ENCODE measurements around the gene CYP19A1.

CYP19A1 gene

DNA sequence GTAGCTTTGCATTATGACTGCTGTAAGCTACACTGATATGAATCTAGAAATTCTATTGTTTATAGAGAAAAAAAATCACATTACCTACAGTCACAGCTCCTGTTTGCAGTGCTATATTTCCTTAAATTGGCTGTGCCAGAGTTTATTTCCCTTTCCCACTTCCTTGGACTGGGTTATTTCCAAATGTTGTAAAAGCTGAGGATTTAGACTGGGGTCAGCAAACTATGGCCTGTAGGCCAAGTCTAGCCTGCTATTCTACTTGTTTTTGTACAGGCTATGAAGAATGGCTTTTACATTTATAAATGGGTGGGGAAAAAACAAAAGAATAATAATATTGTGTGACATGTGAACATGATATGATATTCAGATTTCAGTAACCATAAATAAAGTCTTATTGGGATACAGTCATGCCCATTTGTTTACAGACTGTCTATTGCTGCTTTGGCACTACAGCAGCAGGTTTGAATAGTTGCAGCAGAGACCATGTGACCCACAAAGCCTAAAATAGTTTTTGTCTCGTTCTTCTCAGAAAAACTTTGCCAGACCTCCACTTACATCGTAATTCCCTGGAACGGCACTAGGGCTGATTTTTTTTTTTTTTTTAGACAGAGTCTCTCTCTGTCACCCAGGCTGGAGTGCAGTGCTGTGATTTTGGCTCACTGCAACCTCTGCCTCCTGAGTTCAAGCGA, 10.9 kb upstream of the CYP19A1 start:
- Histone ChIP-seq H3K27ac (ENCODE audit: low read depth, low read length, poor library complexity, severe bottlenecking) (no peak overlapping the region), H3K9me3 (ENCODE audit: low read length) (no peaks in the 10 kb centered on the region), H3K36me3 (ENCODE audit: insufficient read depth, low read length) (no peaks in the 10 kb centered on the region), H3K27me3 (ENCODE audit: insufficient read depth, low read length) (no peaks in the 10 kb centered on the region), H4K20me1 (ENCODE audit: insufficient read depth, low read length) (no peaks in the 10 kb centered on the region), H2AFZ (ENCODE audit: low read length) (no peak overlapping the region), H3K4me3 (ENCODE audit: low read depth, low read length, poor library complexity, severe bottlenecking) (no peak overlapping the region), H3F3A (ENCODE audit: insufficient read depth, low read length) (no peaks in the 10 kb centered on the region), H3K9me2 (ENCODE audit: low read depth, low read length) (no peaks in the 10 kb centered on the region), H3K9ac (ENCODE audit: low read length) (no peak overlapping the region), H3K4me1 (ENCODE audit: insufficient read depth, low read length, severe bottlenecking) (no peaks in the 10 kb centered on the region), H3K79me2 (ENCODE audit: insufficient read depth, low read length) (no peaks in the 10 kb centered on the region), H3K4me2 (ENCODE audit: low read length) (no peak overlapping the region)
- no peak for TF ChIP-seq EZH2 (IDR thresholded peaks at IDR 0.05; ENCODE audit: borderline replicate concordance, low read length)
- TF ChIP-seq, protein P1, sequence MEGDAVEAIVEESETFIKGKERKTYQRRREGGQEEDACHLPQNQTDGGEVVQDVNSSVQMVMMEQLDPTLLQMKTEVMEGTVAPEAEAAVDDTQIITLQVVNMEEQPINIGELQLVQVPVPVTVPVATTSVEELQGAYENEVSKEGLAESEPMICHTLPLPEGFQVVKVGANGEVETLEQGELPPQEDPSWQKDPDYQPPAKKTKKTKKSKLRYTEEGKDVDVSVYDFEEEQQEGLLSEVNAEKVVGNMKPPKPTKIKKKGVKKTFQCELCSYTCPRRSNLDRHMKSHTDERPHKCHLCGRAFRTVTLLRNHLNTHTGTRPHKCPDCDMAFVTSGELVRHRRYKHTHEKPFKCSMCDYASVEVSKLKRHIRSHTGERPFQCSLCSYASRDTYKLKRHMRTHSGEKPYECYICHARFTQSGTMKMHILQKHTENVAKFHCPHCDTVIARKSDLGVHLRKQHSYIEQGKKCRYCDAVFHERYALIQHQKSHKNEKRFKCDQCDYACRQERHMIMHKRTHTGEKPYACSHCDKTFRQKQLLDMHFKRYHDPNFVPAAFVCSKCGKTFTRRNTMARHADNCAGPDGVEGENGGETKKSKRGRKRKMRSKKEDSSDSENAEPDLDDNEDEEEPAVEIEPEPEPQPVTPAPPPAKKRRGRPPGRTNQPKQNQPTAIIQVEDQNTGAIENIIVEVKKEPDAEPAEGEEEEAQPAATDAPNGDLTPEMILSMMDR (IDR thresholded peaks at IDR 0.05; ENCODE audit: low read length): no peak

DNA sequence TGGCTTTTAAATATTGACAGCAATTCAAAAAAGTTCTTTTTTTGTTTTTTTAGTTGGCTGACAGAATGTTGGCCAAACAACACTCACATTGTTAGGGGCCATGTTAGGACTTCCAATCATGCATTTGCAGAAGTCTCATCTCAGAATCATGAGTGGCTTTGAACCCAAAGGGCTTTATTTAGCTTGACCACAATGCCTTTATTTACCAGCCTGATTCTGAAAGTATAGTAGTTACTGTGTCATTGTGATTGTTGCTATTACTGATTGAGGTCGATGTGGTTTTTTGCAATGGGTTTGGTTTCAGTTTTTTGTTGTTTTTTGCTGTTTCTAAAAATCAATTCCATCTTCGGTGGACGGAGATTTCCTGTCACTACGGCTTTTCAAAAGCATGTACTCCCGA, 10.3 kb upstream of the CYP19A1 start:
- Histone ChIP-seq H3K9me2 (ENCODE audit: low read depth, low read length) (no peaks in the 10 kb centered on the region), H4K20me1 (ENCODE audit: insufficient read depth, low read length) (no peaks in the 10 kb centered on the region), H2AFZ (ENCODE audit: low read length) (no peak overlapping the region), H3K27me3 (ENCODE audit: insufficient read depth, low read length) (no peaks in the 10 kb centered on the region), H3K79me2 (ENCODE audit: insufficient read depth, low read length) (no peaks in the 10 kb centered on the region), H3K4me2 (ENCODE audit: low read length) (no peak overlapping the region), H3K27ac (ENCODE audit: low read depth, low read length, poor library complexity, severe bottlenecking) (no peak overlapping the region), H3K4me1 (ENCODE audit: insufficient read depth, low read length, severe bottlenecking) (no peaks in the 10 kb centered on the region), H3K36me3 (ENCODE audit: insufficient read depth, low read length) (no peaks in the 10 kb centered on the region), H3K4me3 (ENCODE audit: low read depth, low read length, poor library complexity, severe bottlenecking) (no peak overlapping the region), H3F3A (ENCODE audit: insufficient read depth, low read length) (no peaks in the 10 kb centered on the region), H3K9ac (ENCODE audit: low read length) (no peak overlapping the region), H3K9me3 (ENCODE audit: low read length) (no peaks in the 10 kb centered on the region)
- no peak for TF ChIP-seq EZH2 (IDR thresholded peaks at IDR 0.05; ENCODE audit: borderline replicate concordance, low read length)

DNA sequence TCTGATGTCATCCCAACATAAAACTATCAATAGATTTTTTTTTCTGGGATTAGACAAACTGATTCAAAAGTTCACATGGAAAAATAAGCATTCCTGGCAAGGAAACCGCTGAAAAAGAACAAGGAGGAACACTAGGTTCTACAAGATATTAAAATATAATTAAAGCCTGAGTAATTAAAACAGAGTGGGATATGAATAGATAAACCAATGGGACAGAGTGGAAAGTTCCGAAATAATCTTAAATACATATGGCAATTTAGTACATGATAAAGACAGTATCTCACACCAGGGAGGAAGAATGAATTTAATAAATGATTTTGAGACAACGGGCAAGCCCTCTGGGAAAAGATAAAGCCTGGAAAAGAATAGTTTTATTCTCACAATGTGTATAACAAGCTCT, 7.7 kb upstream of the CYP19A1 start:
- Histone ChIP-seq H3K27ac (ENCODE audit: low read depth, low read length, poor library complexity, severe bottlenecking) (no peak overlapping the region), H3K4me1 (ENCODE audit: insufficient read depth, low read length, severe bottlenecking) (no peaks in the 10 kb centered on the region), H3K4me3 (ENCODE audit: low read depth, low read length, poor library complexity, severe bottlenecking) (no peak overlapping the region), H3K36me3 (ENCODE audit: insufficient read depth, low read length) (no peaks in the 10 kb centered on the region), H2AFZ (ENCODE audit: low read length) (no peak overlapping the region), H3K4me2 (ENCODE audit: low read length) (no peak overlapping the region), H3K27me3 (ENCODE audit: insufficient read depth, low read length) (no peaks in the 10 kb centered on the region), H3F3A (ENCODE audit: insufficient read depth, low read length) (no peaks in the 10 kb centered on the region), H3K9ac (ENCODE audit: low read length) (no peak overlapping the region), H3K9me3 (ENCODE audit: low read length) (no peaks in the 10 kb centered on the region), H4K20me1 (ENCODE audit: insufficient read depth, low read length) (no peaks in the 10 kb centered on the region), H3K79me2 (ENCODE audit: insufficient read depth, low read length) (no peaks in the 10 kb centered on the region), H3K9me2 (ENCODE audit: low read depth, low read length) (no peaks in the 10 kb centered on the region)
- TF ChIP-seq EZH2 (IDR thresholded peaks at IDR 0.05; ENCODE audit: borderline replicate concordance, low read length): no peak
- TF ChIP-seq, protein P1 (IDR thresholded peaks at IDR 0.05; ENCODE audit: low read length): no peak

DNA sequence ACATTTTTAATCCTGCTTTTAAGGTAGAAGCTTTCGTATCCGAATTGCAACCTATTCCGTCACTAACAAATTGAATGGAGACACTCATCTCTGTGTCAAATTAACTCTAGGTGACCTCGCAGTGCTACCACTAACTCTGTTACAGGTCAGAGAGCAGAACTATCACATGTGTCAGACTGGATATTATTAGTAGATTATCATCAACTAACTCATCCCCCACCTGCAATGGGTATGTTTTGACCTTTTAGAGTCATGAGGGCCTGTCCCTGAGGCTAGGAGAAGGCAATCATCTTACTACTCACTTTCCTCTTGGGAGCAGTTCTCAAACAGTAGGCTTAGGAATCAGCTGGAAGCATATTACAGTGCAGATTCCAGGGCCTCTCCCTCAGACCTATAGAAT, 5.1 kb upstream of the CYP19A1 start:
- H3K36me3 ChIP-seq (ENCODE audit: insufficient read depth, low read length): no peaks in the 10 kb centered on the region
- no peak overlapping the region for H3K27ac ChIP-seq (ENCODE audit: low read depth, low read length, poor library complexity, severe bottlenecking)
- no peaks in the 10 kb centered on the region for H3K4me1 ChIP-seq (ENCODE audit: insufficient read depth, low read length, severe bottlenecking)
- H4K20me1 ChIP-seq (ENCODE audit: insufficient read depth, low read length): no peaks in the 10 kb centered on the region
- no peak overlapping the region for H3K9ac ChIP-seq (ENCODE audit: low read length)
- H3F3A ChIP-seq (ENCODE audit: insufficient read depth, low read length): no peaks in the 10 kb centered on the region
- no peak overlapping the region for H3K4me2 ChIP-seq (ENCODE audit: low read length)
- H2AFZ ChIP-seq (ENCODE audit: low read length): no peak overlapping the region
- H3K27me3 ChIP-seq (ENCODE audit: insufficient read depth, low read length): no peaks in the 10 kb centered on the region
- H3K4me3 ChIP-seq (ENCODE audit: low read depth, low read length, poor library complexity, severe bottlenecking): no peak overlapping the region
- TF ChIP-seq, protein P1 (IDR thresholded peaks at IDR 0.05; ENCODE audit: low read length): no peak
- no peaks in the 10 kb centered on the region for H3K9me2 ChIP-seq (ENCODE audit: low read depth, low read length)
- H3K79me2 ChIP-seq (ENCODE audit: insufficient read depth, low read length): no peaks in the 10 kb centered on the region
- no peaks in the 10 kb centered on the region for H3K9me3 ChIP-seq (ENCODE audit: low read length)

Measured in OCI-LY1 (cell line).